Muscle of leg (tissue), 11 donors: Measurements from ENCODE around the gene SMIM14. TPM values are rescaled to one million over a fixed set of nuclear protein-coding genes. Genes with fewer than 3 reads are reported as not detected.
"Not testable (repeated sequence)": the region's sequence is repeated elsewhere in the genome, so short reads cannot be mapped to it uniquely, and the experiment has no call there.

Source experiments
- DNase-seq: peaks from one replicate; pipeline ENCODE4 v3.0.0; 2013
- H3K27ac ChIP-seq: one replicate; pipeline ENCODE4 v1.5.1; 2013; ENCODE audit warnings: mild to moderate bottlenecking, low read length, control low read depth
- H3K27me3 ChIP-seq: one replicate; pipeline ENCODE4 v1.6.1; 2013; ENCODE audit warnings: low read length; ENCODE audit not compliant: control insufficient read depth, insufficient read depth
- H3K36me3 ChIP-seq: one replicate; pipeline ENCODE4 v1.6.1; 2013; ENCODE audit warnings: low read length; ENCODE audit not compliant: control insufficient read depth, insufficient read depth
- H3K4me1 ChIP-seq: one replicate; pipeline ENCODE4 v1.6.1; 2013; ENCODE audit warnings: low read length; ENCODE audit not compliant: control insufficient read depth, insufficient read depth
- H3K4me3 ChIP-seq: one replicate; pipeline ENCODE4 v1.5.1; 2013; ENCODE audit warnings: low read length, control low read depth
- H3K9me3 ChIP-seq: replicated peaks from 2 replicates; pipeline ENCODE4 v1.6.1; 2013; ENCODE audit warnings: low read depth, low read length; ENCODE audit not compliant: control insufficient read depth
- WGBS: methylation state at CpG from one replicate; pipeline ENCODE4 v1.1.5; 2013; ENCODE audit warnings: missing lambda C conversion rate; ENCODE audit not compliant: insufficient coverage; 5-methylcytosine and 5-hydroxymethylcytosine counted together
- polyA plus RNA-seq, 8 donors: library from polyadenylated mRNA; unstranded; fragments of 120-200 nt; gene quantifications; one replicate each; pipeline versions ENCODE4 v1.2.1 to v1.2.3, GENCODE V29; 2013; ENCODE audit warnings: inconsistent platforms in 1 of 8, low replicate concordance in 1 of 8; ENCODE audit not compliant: insufficient read length in 8 of 8, insufficient read depth in 1 of 8
- total RNA-seq: library from RNA; stranded (reverse); fragments of 120-200 nt; gene quantifications from one replicate; pipeline ENCODE4 v1.2.4, GENCODE V29; 2013

The SMIM14 gene
- total and polyA plus RNA-seq, 9 donors: 11.6 to 23.9 (median 15.5) TPM

GRCh38 chr4:39664828-39665731 lies 26.4 kb upstream of the SMIM14 start:
- H3K36me3 ChIP-seq: no peaks in the 10 kb centered on the region
- no peak overlapping the region for H3K27ac ChIP-seq
- no peaks in the 10 kb centered on the region for H3K4me1 ChIP-seq
- H3K9me3 ChIP-seq: no peaks in the 10 kb centered on the region
- no peak for DNase-seq
- no peaks in the 10 kb centered on the region for H3K27me3 ChIP-seq
- no peak overlapping the region for H3K4me3 ChIP-seq
- WGBS: 60% methylated on average over 1 of the region's 3 CpGs

- Histone ChIP-seq H3K36me3 (no peaks in the 10 kb centered on the region), H3K27ac (no peak overlapping the region), H3K9me3 (no peaks in the 10 kb centered on the region), H3K4me1 (no peaks in the 10 kb centered on the region), H3K4me3 (no peak overlapping the region), H3K27me3 (no peaks in the 10 kb centered on the region)
- DNase-seq: no peak
- WGBS: 84% methylated on average over 6 of the region's 7 CpGs
These were observed 24.0 kb upstream of the SMIM14 start for GRCh38 chr4:39662683-39663082.

DNA sequence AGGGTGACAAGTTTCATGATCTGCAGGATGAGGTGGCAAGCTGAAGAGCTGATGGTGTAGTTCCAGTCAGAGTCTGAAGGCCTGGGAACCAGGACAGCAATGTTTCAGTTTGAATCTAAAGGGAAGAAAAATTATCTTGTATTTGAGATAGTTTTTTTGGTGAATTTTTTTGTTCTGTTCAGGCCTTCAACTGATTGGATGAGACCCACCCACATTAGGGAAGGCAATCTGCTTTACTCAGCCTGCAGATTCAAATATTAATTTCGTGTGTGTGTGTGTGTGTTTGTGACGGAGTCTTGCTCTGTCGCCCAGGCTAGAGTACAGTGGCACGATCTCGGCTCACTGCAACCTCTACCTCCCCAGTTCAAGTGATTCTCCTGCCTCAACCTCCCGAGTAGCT lies 22.1 kb upstream of the SMIM14 start:
- H3K9me3 ChIP-seq: no peaks in the 10 kb centered on the region
- H3K4me3 ChIP-seq: no peak overlapping the region
- no peaks in the 10 kb centered on the region for H3K4me1 ChIP-seq
- no peaks in the 10 kb centered on the region for H3K36me3 ChIP-seq
- no CpG with 5 or more reads among the region's 6 CpGs for WGBS
- no peak for DNase-seq
- no peaks in the 10 kb centered on the region for H3K27me3 ChIP-seq
- no peak overlapping the region for H3K27ac ChIP-seq

DNA sequence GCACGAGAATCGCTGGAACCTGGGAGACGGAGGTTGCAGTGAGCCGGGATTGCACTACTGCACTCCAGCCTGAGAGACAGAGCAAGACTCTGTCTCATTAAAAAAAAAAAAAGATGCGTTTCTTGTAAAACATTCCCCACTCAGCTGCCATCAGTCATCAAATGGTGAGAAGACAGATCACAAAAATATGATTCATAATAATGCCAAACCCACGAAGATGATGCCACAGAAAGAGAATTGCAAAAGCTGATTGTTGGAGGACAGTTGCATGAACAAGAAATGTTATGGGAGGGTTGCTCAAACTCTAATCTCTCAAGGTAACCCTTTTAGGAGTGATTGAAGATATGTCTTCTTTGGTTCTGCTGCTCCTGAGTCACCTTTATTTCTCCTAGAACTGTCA lies 21.4 kb upstream of the SMIM14 start:
- WGBS: 89% methylated on average over 3 of the region's 6 CpGs
- DNase-seq: no peak
- Histone ChIP-seq H3K4me1 (no peaks in the 10 kb centered on the region), H3K36me3 (no peaks in the 10 kb centered on the region), H3K27ac (no peak overlapping the region), H3K4me3 (no peak overlapping the region), H3K27me3 (no peaks in the 10 kb centered on the region), H3K9me3 (no peaks in the 10 kb centered on the region)

DNA sequence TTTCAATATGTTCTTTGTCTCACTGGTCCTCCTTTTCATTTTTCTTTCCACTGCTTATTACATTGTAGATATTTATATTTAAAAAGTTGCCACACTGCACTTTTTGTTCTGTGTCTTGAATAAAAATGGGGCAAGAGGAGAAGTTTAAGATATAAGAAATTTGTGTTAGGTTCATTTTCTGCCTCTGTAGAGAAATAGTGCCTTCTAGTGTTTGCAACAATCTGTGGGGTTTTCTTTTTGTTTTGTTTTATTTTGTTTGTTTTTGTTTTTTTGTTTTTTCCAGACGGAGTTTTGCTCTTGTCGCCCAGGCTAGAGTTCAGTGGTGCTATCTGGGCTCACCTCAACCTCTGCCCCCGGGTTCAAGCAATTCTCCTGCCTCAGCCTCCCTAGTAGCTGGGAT lies 20.1 kb upstream of the SMIM14 start:
- H3K27ac ChIP-seq: no peak overlapping the region
- H3K4me3 ChIP-seq: no peak overlapping the region
- no CpG with 5 or more reads among the region's 3 CpGs for WGBS
- DNase-seq: no peak
- H3K4me1 ChIP-seq: no peaks in the 10 kb centered on the region
- no peaks in the 10 kb centered on the region for H3K36me3 ChIP-seq
- H3K27me3 ChIP-seq: no peaks in the 10 kb centered on the region
- no peaks in the 10 kb centered on the region for H3K9me3 ChIP-seq

GRCh38 chr4:39657465-39657864 lies 18.8 kb upstream of the SMIM14 start:
- no peaks in the 10 kb centered on the region for H3K36me3 ChIP-seq
- no peak overlapping the region for H3K27ac ChIP-seq
- 78% methylated on average over 3 of the region's 6 CpGs for WGBS
- no peaks in the 10 kb centered on the region for H3K4me1 ChIP-seq
- H3K27me3 ChIP-seq: no peaks in the 10 kb centered on the region
- DNase-seq: no peak
- H3K9me3 ChIP-seq: no peaks in the 10 kb centered on the region
- H3K4me3 ChIP-seq: no peak overlapping the region

- H3K36me3 ChIP-seq, H3K4me1 ChIP-seq, H3K27me3 ChIP-seq, H3K9me3 ChIP-seq, H3K27ac ChIP-seq, DNase-seq, H3K4me3 ChIP-seq: not testable (repeated sequence)
- 100% methylated on average over 1 of the region's 5 CpGs for WGBS
These were observed 18.0 kb upstream of the SMIM14 start for GRCh38 chr4:39656638-39657037.

DNA sequence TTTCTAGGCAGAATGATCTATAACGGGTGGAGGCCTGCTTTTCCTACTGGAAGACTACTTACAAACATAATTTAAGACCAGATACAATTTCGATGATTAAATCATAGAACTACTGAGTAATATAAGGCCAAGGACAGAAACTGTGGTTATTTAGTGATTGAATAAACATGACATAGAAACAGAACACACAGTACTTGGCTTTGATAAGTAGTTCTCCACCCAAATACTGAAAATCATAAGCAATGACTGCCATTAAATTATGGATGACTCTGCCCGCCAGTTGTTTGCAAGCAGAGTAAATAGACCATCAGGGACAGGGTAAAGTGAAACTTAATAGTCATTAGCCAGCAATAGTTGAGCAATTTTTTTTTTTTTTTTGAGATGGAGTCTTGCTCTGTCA lies 17.2 kb upstream of the SMIM14 start:
- no peaks in the 10 kb centered on the region for H3K9me3 ChIP-seq
- peak; percentile 61 for DNase-seq
- no peaks in the 10 kb centered on the region for H3K27me3 ChIP-seq
- H3K4me3 ChIP-seq: no peak overlapping the region
- no peaks in the 10 kb centered on the region for H3K36me3 ChIP-seq
- H3K27ac ChIP-seq: no peak overlapping the region
- H3K4me1 ChIP-seq: no peaks in the 10 kb centered on the region
- no CpG with 5 or more reads among the region's 3 CpGs for WGBS

DNA sequence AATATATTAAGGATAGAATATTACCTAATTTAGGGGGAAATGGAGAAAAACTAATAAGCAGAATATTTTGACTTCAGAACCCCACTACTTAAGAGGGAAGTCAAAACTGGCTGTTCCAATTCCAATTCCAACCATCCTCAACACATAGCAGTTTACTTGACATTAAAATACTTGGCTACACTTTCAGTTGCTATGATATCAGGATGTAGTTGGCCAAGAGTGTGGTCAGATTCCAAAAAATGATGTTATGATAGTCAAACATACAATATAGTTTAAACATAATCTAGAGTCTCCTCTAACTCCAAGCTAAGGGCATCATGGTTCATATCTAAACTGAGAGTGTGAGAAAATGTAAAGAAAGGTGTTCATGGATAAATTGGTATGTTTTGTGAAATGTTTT lies 16.5 kb upstream of the SMIM14 start:
- Histone ChIP-seq H3K27ac (no peak overlapping the region), H3K27me3 (no peaks in the 10 kb centered on the region), H3K9me3 (no peaks in the 10 kb centered on the region), H3K36me3 (no peaks in the 10 kb centered on the region), H3K4me1 (no peaks in the 10 kb centered on the region), H3K4me3 (no peak overlapping the region)
- DNase-seq: peak; percentile 58

DNA sequence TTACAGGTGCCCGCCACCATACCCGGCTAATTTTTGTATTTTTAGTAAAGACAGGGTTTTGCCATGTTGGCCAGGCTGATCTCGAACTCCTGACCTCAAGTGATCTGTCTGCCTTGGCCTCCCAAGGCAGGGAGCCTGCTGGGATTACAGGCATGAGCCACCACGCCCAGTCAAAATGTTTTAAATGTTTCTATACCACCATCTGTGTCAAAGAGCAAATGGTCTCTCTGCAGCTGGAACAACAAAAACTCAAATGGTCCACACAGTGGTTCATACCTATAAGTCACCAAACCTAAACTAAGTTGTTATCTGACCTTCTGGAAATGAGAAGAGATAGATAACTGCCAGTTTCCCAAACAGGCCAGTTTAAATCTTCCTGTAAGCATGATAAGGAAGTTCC lies 12.9 kb upstream of the SMIM14 start:
- DNase-seq: not testable (repeated sequence)
- 86% methylated on average over 3 of the region's 4 CpGs for WGBS

More for the DNA sequence above, 12.9 kb upstream of the SMIM14 start:
- H3K4me1 ChIP-seq, H3K36me3 ChIP-seq, H3K9me3 ChIP-seq, H3K27ac ChIP-seq, H3K27me3 ChIP-seq, H3K4me3 ChIP-seq: not testable (repeated sequence)
